Muscle layer of duodenum (tissue), 2 donors: ENCODE measurements around the gene GNAL.

ENCODE experiments used
- H3K27ac ChIP-seq: one replicate; pipeline ENCODE4 v1.7.0; 2013; ENCODE audit warnings: mild to moderate bottlenecking, low read length
- H3K27me3 ChIP-seq: one replicate; pipeline ENCODE4 v1.7.0; 2013; ENCODE audit warnings: low read depth, mild to moderate bottlenecking, control low read depth, low read length
- H3K36me3 ChIP-seq, 2 donors: one replicate each; pipeline ENCODE4 v1.7.0; 2013; ENCODE audit warnings: low read length in 2 of 2, control low read depth in 1 of 2, mild to moderate bottlenecking in 1 of 2; ENCODE audit not compliant: insufficient read depth in 2 of 2, control insufficient read depth in 1 of 2
- H3K4me1 ChIP-seq, 2 donors: one replicate each; pipeline ENCODE4 v1.7.0; 2013; ENCODE audit warnings: low read length in 2 of 2, mild to moderate bottlenecking in 2 of 2, control low read depth in 1 of 2, moderate library complexity in 1 of 2; ENCODE audit not compliant: insufficient read depth in 2 of 2, control insufficient read depth in 1 of 2
- H3K4me3 ChIP-seq, 2 donors: one replicate each; pipeline ENCODE4 v1.7.0; 2013; ENCODE audit warnings: low read length in 2 of 2, low read depth in 1 of 2, mild to moderate bottlenecking in 1 of 2
- H3K9me3 ChIP-seq, 2 donors: one replicate each; pipeline ENCODE4 v1.7.0; 2013; ENCODE audit warnings: low read length in 2 of 2, control low read depth in 1 of 2, mild to moderate bottlenecking in 1 of 2; ENCODE audit not compliant: control insufficient read depth in 1 of 2
- donor health status: healthy.

Gene GNAL

GRCh38 chr18:11750171-11750570 lies 61.1 kb downstream of the GNAL start:
- Histone ChIP-seq H3K27ac (no peak overlapping the region), H3K36me3 (no peaks in the 10 kb centered on the region), H3K4me1 (peaks cover 0 to 18% of the 10 kb centered on the region in 2 donors), H3K9me3 (no peaks in the 10 kb centered on the region), H3K27me3 (peaks cover 7% of the 10 kb centered on the region), H3K4me3 (no peak overlapping the region)

DNA sequence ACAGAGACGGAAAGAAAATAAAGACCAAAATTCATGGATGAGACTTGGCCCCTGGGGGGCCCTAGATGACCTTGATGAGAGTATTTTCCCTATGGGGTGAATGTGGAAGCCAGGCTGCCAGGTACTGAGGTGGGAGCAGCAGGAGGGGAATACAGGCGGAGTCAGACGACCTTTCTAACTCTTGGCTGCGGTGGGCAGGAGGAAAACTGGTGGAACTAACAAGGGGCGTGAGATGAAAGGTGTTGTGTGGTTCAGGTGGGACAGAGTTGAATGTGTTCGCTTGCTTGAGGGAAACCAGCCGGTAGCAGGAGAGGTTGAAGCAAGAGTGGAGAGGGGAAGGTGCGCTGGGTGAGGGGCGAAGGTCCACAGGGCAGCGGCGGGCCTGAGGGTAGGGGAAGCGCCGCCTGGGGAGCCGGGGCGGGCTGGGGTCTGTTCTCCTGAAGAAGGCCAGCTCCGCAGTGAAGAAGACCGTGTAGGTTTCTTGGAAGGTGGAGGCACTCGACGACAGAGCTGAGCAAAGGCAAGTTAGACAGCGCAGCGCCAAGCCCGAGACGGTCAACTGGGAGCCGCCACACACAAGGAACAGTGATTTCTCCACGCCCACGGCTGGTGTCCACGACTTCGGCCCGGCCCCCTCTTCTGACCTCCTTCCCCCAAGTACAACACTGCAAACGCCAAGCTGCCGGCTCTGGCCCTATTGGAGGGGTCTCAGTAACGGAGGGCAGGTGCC lies 61.7 kb downstream of the GNAL start:
- Histone ChIP-seq H3K27me3 (peaks cover 7% of the 10 kb centered on the region), H3K9me3 (no peaks in the 10 kb centered on the region), H3K27ac (no peak overlapping the region), H3K4me1 (peaks cover 0 to 18% of the 10 kb centered on the region in 2 donors), H3K4me3 (peak overlapping the region in 1 of 2 donors; percentile 68), H3K36me3 (no peaks in the 10 kb centered on the region)

DNA sequence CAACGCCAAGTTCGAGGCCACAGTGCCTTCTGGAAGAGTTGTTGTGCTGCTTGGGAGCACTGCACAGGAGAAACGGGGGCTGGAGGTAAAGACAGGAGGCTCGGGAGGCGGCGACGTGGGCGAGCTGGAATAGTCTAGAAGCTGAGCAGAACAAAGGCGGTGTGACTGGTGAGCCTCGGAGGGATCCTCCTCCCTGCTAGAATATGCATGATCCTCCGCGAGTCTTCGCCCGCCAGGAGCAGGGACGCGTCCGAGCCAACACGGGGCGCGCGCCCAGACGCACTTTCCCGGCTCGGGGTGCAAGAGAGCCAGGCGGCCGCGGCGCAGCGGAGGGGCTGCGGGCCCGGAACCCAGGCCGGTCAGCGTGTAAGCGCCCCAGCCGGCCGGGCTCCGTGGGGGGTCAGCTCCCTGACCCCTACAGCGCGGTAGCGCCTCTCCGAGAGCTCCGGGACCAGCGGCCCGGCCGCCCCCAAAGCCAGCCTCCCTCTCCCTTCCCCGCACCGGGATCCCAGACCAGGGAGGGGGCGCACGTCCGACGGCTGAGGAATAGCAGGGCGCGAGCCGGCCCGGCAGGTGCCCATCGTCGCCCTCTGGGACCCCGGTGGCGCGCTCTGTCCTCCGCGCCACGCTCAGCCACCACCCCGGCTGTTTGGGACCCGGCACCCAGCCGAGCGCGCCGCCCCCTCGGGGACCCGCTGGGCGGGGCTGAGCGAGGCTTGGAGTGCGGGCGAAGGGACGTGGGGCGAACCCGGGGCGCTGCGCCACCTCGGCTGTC lies 62.5 kb downstream of the GNAL start:
- Histone ChIP-seq H3K4me3 (peak overlapping the region in 1 of 2 donors; percentile 68), H3K27me3 (peaks cover 7% of the 10 kb centered on the region), H3K36me3 (no peaks in the 10 kb centered on the region), H3K4me1 (peaks cover 0 to 18% of the 10 kb centered on the region in 2 donors), H3K27ac (no peak overlapping the region), H3K9me3 (no peaks in the 10 kb centered on the region)

GRCh38 chr18:11752116-11752911 lies 63.2 kb downstream of the GNAL start:
- H3K4me3 ChIP-seq = peak overlapping the region; percentile 21 to 68
- H3K9me3 ChIP-seq = no peaks in the 10 kb centered on the region
- no peaks in the 10 kb centered on the region for H3K36me3 ChIP-seq
- H3K4me1 ChIP-seq = peaks cover 0 to 18% of the 10 kb centered on the region in 2 donors
- H3K27ac ChIP-seq = no peak overlapping the region
- H3K27me3 ChIP-seq = peaks cover 7% of the 10 kb centered on the region

GRCh38 chr18:11754979-11755378 lies 65.9 kb downstream of the GNAL start:
- Histone ChIP-seq H3K9me3 (no peaks in the 10 kb centered on the region), H3K36me3 (no peaks in the 10 kb centered on the region), H3K27ac (no peak overlapping the region), H3K4me3 (no peak overlapping the region), H3K27me3 (peaks cover 3% of the 10 kb centered on the region), H3K4me1 (peaks cover 0 to 18% of the 10 kb centered on the region in 2 donors)

DNA sequence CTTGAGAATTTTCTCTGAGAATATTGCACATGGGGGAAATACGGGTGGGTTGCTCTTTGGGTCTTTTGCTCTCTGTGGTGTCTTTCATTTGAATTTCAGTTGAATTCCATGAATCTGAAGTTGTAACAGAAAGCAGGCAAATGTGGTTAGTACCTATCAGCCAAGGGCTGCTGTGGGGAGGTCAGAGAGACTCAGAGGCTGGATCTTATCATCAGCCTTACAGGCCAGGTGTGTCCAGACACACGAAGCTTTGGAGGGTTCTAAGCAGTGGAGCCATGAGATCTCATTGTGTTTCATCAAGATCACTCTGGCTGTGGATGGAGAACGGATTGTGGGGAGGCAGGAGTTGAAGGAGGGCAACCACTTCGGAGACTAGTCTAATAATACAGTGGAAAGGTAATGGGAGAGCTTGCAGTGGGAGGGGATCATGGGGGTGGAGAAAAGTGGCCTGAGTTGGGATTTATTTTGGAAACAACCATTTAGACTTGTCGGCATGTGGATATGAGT lies 68.1 kb downstream of the GNAL start:
- H3K36me3 ChIP-seq = no peaks in the 10 kb centered on the region
- H3K27me3 ChIP-seq = no peaks in the 10 kb centered on the region
- H3K9me3 ChIP-seq = no peaks in the 10 kb centered on the region
- no peak overlapping the region for H3K4me3 ChIP-seq
- peaks cover 0 to 7% of the 10 kb centered on the region in 2 donors for H3K4me1 ChIP-seq
- H3K27ac ChIP-seq = no peak overlapping the region

DNA sequence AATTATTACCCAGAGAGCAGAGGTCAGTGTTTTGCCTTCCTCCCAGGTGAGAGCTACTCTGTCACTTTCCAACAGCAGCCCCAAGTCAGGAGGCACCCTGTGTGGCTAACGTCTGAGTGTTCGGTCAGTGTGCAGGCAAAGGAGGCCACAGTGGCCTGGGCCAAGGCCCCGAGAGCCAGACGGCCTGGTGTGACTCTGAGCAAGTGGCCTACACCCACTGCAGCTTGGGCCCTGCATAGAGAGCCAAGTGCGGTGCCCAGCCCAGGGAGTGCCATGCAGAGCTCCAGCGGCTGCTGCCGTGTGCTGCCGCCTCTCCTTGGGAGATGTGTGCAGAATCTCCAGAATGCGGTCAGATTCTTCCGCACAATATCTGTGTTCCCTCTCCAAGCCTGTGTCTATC lies 70.4 kb downstream of the GNAL start:
- no peaks in the 10 kb centered on the region for H3K27me3 ChIP-seq
- no peak overlapping the region for H3K27ac ChIP-seq
- H3K9me3 ChIP-seq = no peaks in the 10 kb centered on the region
- H3K4me1 ChIP-seq = no peaks in the 10 kb centered on the region
- H3K4me3 ChIP-seq = no peak overlapping the region
- no peaks in the 10 kb centered on the region for H3K36me3 ChIP-seq

- H3K4me1 ChIP-seq = no peaks in the 10 kb centered on the region
- no peak overlapping the region for H3K4me3 ChIP-seq
- H3K27ac ChIP-seq = no peak overlapping the region
- H3K27me3 ChIP-seq = no peaks in the 10 kb centered on the region
- H3K36me3 ChIP-seq = no peaks in the 10 kb centered on the region
- H3K9me3 ChIP-seq = no peaks in the 10 kb centered on the region
These were observed 71.6 kb downstream of the GNAL start for GRCh38 chr18:11760498-11761167.

DNA sequence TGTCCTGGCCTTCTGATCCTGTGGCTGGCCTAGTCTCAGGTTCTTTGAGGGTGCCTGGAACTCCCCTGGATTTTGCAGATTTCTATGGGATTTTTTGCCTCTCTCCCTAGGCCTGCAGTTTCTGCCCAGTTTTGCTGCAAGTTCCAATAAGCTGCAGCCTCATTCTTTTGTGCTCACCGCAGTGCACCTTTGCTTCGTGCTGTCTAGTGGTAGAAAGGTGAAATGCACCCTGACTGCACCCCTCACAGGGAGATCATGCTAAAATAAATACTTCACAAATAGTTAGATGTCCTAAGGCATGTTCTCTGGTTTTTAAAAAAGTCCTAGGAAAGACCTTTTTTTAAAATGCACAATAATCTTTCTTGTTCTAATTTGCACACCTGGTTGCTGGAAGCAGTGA lies 72.5 kb downstream of the GNAL start:
- Histone ChIP-seq H3K36me3 (no peaks in the 10 kb centered on the region), H3K27me3 (no peaks in the 10 kb centered on the region), H3K4me1 (no peaks in the 10 kb centered on the region), H3K9me3 (no peaks in the 10 kb centered on the region), H3K27ac (no peak overlapping the region), H3K4me3 (no peak overlapping the region)

- H3K36me3 ChIP-seq = no peaks in the 10 kb centered on the region
- no peaks in the 10 kb centered on the region for H3K9me3 ChIP-seq
- no peak overlapping the region for H3K4me3 ChIP-seq
- H3K27me3 ChIP-seq = no peaks in the 10 kb centered on the region
- no peaks in the 10 kb centered on the region for H3K4me1 ChIP-seq
- no peak overlapping the region for H3K27ac ChIP-seq
These were observed 73.4 kb downstream of the GNAL start for GRCh38 chr18:11762429-11762828.
